CD14-positive monocyte (primary cell): Measurements from ENCODE around the gene CLEC1A. TPM values are rescaled to one million over a fixed set of nuclear protein-coding genes. Genes with fewer than 3 reads are reported as not detected.
A peak's percentile ranks its signal among the peaks of the same experiment; 100 is the strongest.

Experiments used
- DNase-seq, 3 donors: peaks; one replicate each; pipeline ENCODE4 v3.0.0-alpha.2; 2011 to 2022
- H2AFZ ChIP-seq: 2 replicates; pipeline ENCODE4 v1.6.0; 2012; ENCODE audit warnings: mild to moderate bottlenecking, low read depth, low read length, inconsistent platforms; ENCODE audit not compliant: insufficient read depth, poor library complexity, severe bottlenecking
- H3K27ac ChIP-seq, 2 donors: 1 replicate in 1 of 2; 2 replicates in 1 of 2; pipeline ENCODE4 v1.5.1; 2012 to 2013; ENCODE audit warnings: low read length in 2 of 2, control low read depth in 1 of 2, inconsistent platforms in 1 of 2, low read depth in 1 of 2, mild to moderate bottlenecking in 1 of 2
- H3K27me3 ChIP-seq, 2 donors: one replicate each; pipeline versions ENCODE4 v1.6.0 to v1.6.1; 2011 to 2013; ENCODE audit warnings: low read length in 2 of 2; ENCODE audit not compliant: control insufficient read depth in 2 of 2, insufficient read depth in 2 of 2
- H3K36me3 ChIP-seq, 2 donors: replicated peaks in 1 of 2; 1 replicate in 1 of 2; 2 replicates in 1 of 2; pipeline versions ENCODE4 v1.5.1 to v1.6.1; 2012 to 2013; ENCODE audit warnings: low read length in 2 of 2, control low read depth in 1 of 2, inconsistent platforms in 1 of 2, mild to moderate bottlenecking in 1 of 2; ENCODE audit not compliant: insufficient read depth in 2 of 2, control insufficient read depth in 1 of 2
- H3K4me1 ChIP-seq, 2 donors: 1 replicate in 1 of 2; 2 replicates in 1 of 2; pipeline versions ENCODE4 v1.5.1 to v1.6.1; 2012 to 2013; ENCODE audit warnings: low read length in 2 of 2, control low read depth in 1 of 2, inconsistent platforms in 1 of 2, mild to moderate bottlenecking in 1 of 2, moderate library complexity in 1 of 2; ENCODE audit not compliant: insufficient read depth in 2 of 2, control insufficient read depth in 1 of 2
- H3K4me2 ChIP-seq: replicated peaks from 2 replicates; pipeline ENCODE3; 2012; ENCODE audit warnings: low read length, moderate library complexity, mild to moderate bottlenecking; ENCODE audit not compliant: poor library complexity, severe bottlenecking; ENCODE audit errors: extremely low read depth
- H3K4me3 ChIP-seq, 3 experiments: fragments of 200-600 bp in 1 of 3; sonication (generic) in 1 of 3; replicated peaks in 1 of 3; 1 replicate in 2 of 3; 2 replicates in 1 of 3; pipeline ENCODE4 v1.5.1; 2011 to 2013; ENCODE audit warnings: low read length in 3 of 3, mild to moderate bottlenecking in 3 of 3, control low read depth in 2 of 3, low read depth in 2 of 3, inconsistent platforms in 1 of 3, moderate library complexity in 1 of 3
- H3K79me2 ChIP-seq: 2 replicates; pipeline ENCODE4 v1.6.0; 2012; ENCODE audit warnings: mild to moderate bottlenecking, control low read depth, inconsistent platforms, low read length, moderate library complexity; ENCODE audit not compliant: insufficient read depth
- H3K9ac ChIP-seq: 2 replicates; pipeline ENCODE4 v1.6.0; 2017; ENCODE audit warnings: low read length, mild to moderate bottlenecking; ENCODE audit not compliant: insufficient read depth, poor library complexity, severe bottlenecking
- H3K9me3 ChIP-seq, 2 donors: replicated peaks in 1 of 2; 1 replicate in 1 of 2; 2 replicates in 1 of 2; pipeline versions ENCODE4 v1.5.1 to v1.6.1; 2012 to 2013; ENCODE audit warnings: low read length in 2 of 2, control low read depth in 1 of 2; ENCODE audit not compliant: control insufficient read depth in 1 of 2, insufficient read depth in 1 of 2
- H4K20me1 ChIP-seq: 2 replicates; pipeline ENCODE4 v1.6.0; 2012; ENCODE audit warnings: mild to moderate bottlenecking, low read length, control low read depth, moderate library complexity; ENCODE audit not compliant: insufficient read depth
- H3K27ac Mint-ChIP-seq, 7 donors: one replicate each; pipeline ENCODE4 v1.8.0; 2020; ENCODE audit warnings: mild to moderate bottlenecking in 7 of 7, mixed read lengths in 7 of 7, moderate library complexity in 6 of 7, inconsistent platforms in 2 of 7
- H3K27me3 Mint-ChIP-seq, 3 donors: one replicate each; pipeline ENCODE4 v1.8.0; 2021 to 2022; ENCODE audit warnings: low read depth in 3 of 3, mild to moderate bottlenecking in 3 of 3, mixed read lengths in 3 of 3, moderate library complexity in 3 of 3, inconsistent platforms in 1 of 3
- H3K36me3 Mint-ChIP-seq, 2 donors: one replicate each; pipeline ENCODE4 v1.8.0; 2020; ENCODE audit warnings: mixed read lengths in 2 of 2, inconsistent platforms in 1 of 2, mild to moderate bottlenecking in 1 of 2
- H3K4me1 Mint-ChIP-seq: one replicate; pipeline ENCODE4 v1.8.0; 2020; ENCODE audit warnings: mild to moderate bottlenecking, mixed read lengths
- H3K4me3 Mint-ChIP-seq, 2 donors: one replicate each; pipeline ENCODE4 v1.8.0; 2020; ENCODE audit warnings: mild to moderate bottlenecking in 2 of 2, mixed read lengths in 2 of 2, moderate library complexity in 1 of 2
- H3K9me3 Mint-ChIP-seq, 7 donors: one replicate each; pipeline ENCODE4 v1.8.0; 2020 to 2022; ENCODE audit warnings: mixed read lengths in 7 of 7, mild to moderate bottlenecking in 6 of 7, moderate library complexity in 6 of 7, inconsistent platforms in 2 of 7
- WGBS: methylation state at CpG from one replicate; pipeline ENCODE4 v1.1.5; 2013; ENCODE audit warnings: missing lambda C conversion rate; ENCODE audit not compliant: insufficient coverage; 5-methylcytosine and 5-hydroxymethylcytosine counted together
- intact Hi-C, 2 donors: fragments of 100-400 bp; cut with micrococcal nuclease; formaldehyde crosslinking; loops; one replicate each; pipeline versions ENCODE4 v1.15.0 to v1.15.1; 2023
- polyA plus RNA-seq, 3 donors: library from polyadenylated mRNA; depleted of rRNA in 1 of 3; unstranded in 2 of 3; stranded (reverse) in 1 of 3; fragments of 300-500 nt in 2 of 3; fragments of >200 nt in 1 of 3; fragmentation: Illumina TruSeq in 2 of 3; gene quantifications; 1 replicate in 2 of 3; 2 replicates in 1 of 3; pipeline ENCODE4 v1.2.3, GENCODE V29; 2012 to 2021
- TF ChIP-seq, protein P1 (sequence below): fragments of 200-600 bp; IDR thresholded peaks from one replicate; pipeline ENCODE4 v1.8.0; 2022; ENCODE audit warnings: antibody characterized with exemption, mild to moderate bottlenecking

Gene CLEC1A
- polyA plus RNA-seq, 3 donors: 0.90 to 7.9 (median 1.1) TPM

- Histone ChIP-seq H3K4me2 (no peak overlapping the region), H3K4me1 (peaks cover 41 to 43% of the 10 kb centered on the region in 2 donors), H3K79me2 (no peaks in the 10 kb centered on the region), H4K20me1 (no peaks in the 10 kb centered on the region), H2AFZ (no peak overlapping the region), H3K27me3 (no peaks in the 10 kb centered on the region), H3K36me3 (no peaks in the 10 kb centered on the region), H3K9me3 (no peaks in the 10 kb centered on the region), H3K4me3 (peak overlapping the region in 1 of 3 experiments; percentile 55), H3K27ac (peak overlapping the region in 1 of 2 donors; percentile 95), H3K9ac (no peak overlapping the region)
- intact Hi-C loops: loop anchor here (5.0 to 10.0 kb wide), 3 partner anchors 43 to 65 kb away; partner anchors contain the start of gene CLEC7A (in 1 of the 2)
- DNase-seq: peak; percentile 27 to 72 (median 42)
- Mint-ChIP-seq H3K4me1 (peaks cover 50% of the 10 kb centered on the region), H3K27ac (peak overlapping the region; percentile 96 to 99 (median 97)), H3K4me3 (no peak overlapping the region), H3K9me3 (peaks cover 0 to 6% (median 0%) of the 10 kb centered on the region in 7 donors), H3K27me3 (peaks cover 0 to 2% (median 0%) of the 10 kb centered on the region in 3 donors), H3K36me3 (peaks cover 16 to 23% of the 10 kb centered on the region in 2 donors)
- TF ChIP-seq, protein P1, sequence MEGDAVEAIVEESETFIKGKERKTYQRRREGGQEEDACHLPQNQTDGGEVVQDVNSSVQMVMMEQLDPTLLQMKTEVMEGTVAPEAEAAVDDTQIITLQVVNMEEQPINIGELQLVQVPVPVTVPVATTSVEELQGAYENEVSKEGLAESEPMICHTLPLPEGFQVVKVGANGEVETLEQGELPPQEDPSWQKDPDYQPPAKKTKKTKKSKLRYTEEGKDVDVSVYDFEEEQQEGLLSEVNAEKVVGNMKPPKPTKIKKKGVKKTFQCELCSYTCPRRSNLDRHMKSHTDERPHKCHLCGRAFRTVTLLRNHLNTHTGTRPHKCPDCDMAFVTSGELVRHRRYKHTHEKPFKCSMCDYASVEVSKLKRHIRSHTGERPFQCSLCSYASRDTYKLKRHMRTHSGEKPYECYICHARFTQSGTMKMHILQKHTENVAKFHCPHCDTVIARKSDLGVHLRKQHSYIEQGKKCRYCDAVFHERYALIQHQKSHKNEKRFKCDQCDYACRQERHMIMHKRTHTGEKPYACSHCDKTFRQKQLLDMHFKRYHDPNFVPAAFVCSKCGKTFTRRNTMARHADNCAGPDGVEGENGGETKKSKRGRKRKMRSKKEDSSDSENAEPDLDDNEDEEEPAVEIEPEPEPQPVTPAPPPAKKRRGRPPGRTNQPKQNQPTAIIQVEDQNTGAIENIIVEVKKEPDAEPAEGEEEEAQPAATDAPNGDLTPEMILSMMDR: no peak
- 60% methylated on average over 1 of the region's 3 CpGs for WGBS
Measured at GRCh38 chr12:10069976-10070375, 28.8 kb downstream of the CLEC1A start.

GRCh38 chr12:10069099-10069498 is 29.7 kb downstream of the CLEC1A start:
- peak overlapping the region; percentile 96 to 99 (median 97) for H3K27ac Mint-ChIP-seq

More at GRCh38 chr12:10069099-10069498, 29.7 kb downstream of the CLEC1A start:
- peaks cover 0 to 6% (median 0%) of the 10 kb centered on the region in 7 donors for H3K9me3 Mint-ChIP-seq
- peaks cover 0 to 2% (median 0%) of the 10 kb centered on the region in 3 donors for H3K27me3 Mint-ChIP-seq
- Histone ChIP-seq H2AFZ (no peak overlapping the region), H3K4me2 (peak overlapping the region; percentile 56), H4K20me1 (no peaks in the 10 kb centered on the region), H3K27me3 (no peaks in the 10 kb centered on the region), H3K36me3 (no peaks in the 10 kb centered on the region), H3K27ac (peak overlapping the region; percentile 63 to 95), H3K9ac (peak overlapping the region; percentile 68), H3K79me2 (no peaks in the 10 kb centered on the region), H3K4me1 (peaks cover 43 to 48% of the 10 kb centered on the region in 2 donors), H3K9me3 (no peaks in the 10 kb centered on the region), H3K4me3 (peak overlapping the region; percentile 17 to 55 (median 29))
- H3K4me3 Mint-ChIP-seq: peak overlapping the region; percentile 32 to 81
- intact Hi-C loops: loop anchor here (5.0 to 10.0 kb wide), 2 partner anchors 42 to 66 kb away; partner anchors contain the start of gene CLEC7A (in 1 of the 2)
- peaks cover 54% of the 10 kb centered on the region for H3K4me1 Mint-ChIP-seq
- peaks cover 16 to 23% of the 10 kb centered on the region in 2 donors for H3K36me3 Mint-ChIP-seq
- TF ChIP-seq, protein P1: no peak
- WGBS: no CpG with 5 or more reads among the region's 4 CpGs
- peak; percentile 71 to 82 (median 81) for DNase-seq
